AG04450 (cell line): ENCODE results near the gene PPP2R2C. TPM values are rescaled to one million over a fixed set of nuclear protein-coding genes. Genes with fewer than 3 reads are reported as not detected.

ENCODE experiments used
- CTCF ChIA-PET: fragments of 300-600, 350-600 bp; formaldehyde crosslinking; extraction: SDS; loops from one replicate; lab custom pipeline; 2022; ENCODE audit warnings: antibody characterized with exemption, inconsistent platforms; lab: Charles Lee
- POLR2A ChIA-PET: fragments of 350-600 bp; formaldehyde crosslinking; extraction: SDS; loops from one replicate; lab custom pipeline; 2021; ENCODE audit warnings: antibody characterized with exemption, inconsistent platforms; lab: Yijun Ruan, JAX
- DNase-seq: peaks from one replicate; pipeline ENCODE4 v3.0.0-alpha.2; 2011; ENCODE audit warnings: low read depth, low spot score
- H3K27ac ChIP-seq: one replicate; pipeline ENCODE4 v1.5.1; 2012; ENCODE audit warnings: low read depth, low read length, control low read depth
- H3K27me3 ChIP-seq: one replicate; pipeline ENCODE4 v1.6.0; 2012; ENCODE audit warnings: low read length; ENCODE audit not compliant: control insufficient read depth, insufficient read depth
- H3K4me3 ChIP-seq: 2 replicates; pipeline ENCODE4 v1.5.1; 2011; ENCODE audit warnings: mild to moderate bottlenecking, low read depth, low read length, control low read depth
- H3K9me3 ChIP-seq: 2 replicates; pipeline ENCODE4 v1.5.1; 2012; ENCODE audit warnings: low read length; ENCODE audit not compliant: control insufficient read depth, insufficient read depth
- CTCF ChIP-seq: IDR thresholded peaks from 2 replicates; pipeline ENCODE4 v1.5.1; 2011; ENCODE audit warnings: low read depth, low read length, control low read depth, inconsistent platforms
- polyA plus RNA-seq: library from polyadenylated mRNA; depleted of rRNA; stranded (reverse); fragments of >200 nt; gene quantifications from 2 replicates; pipeline ENCODE4 v1.2.3, GENCODE V29; 2011

Gene PPP2R2C
- polyA plus RNA-seq, 1 experiment = 0.07 TPM

GRCh38 chr4:6409381-6409780 lies 63.0 kb downstream of the PPP2R2C start:
- Histone ChIP-seq H3K9me3 (no peaks in the 10 kb centered on the region), H3K27me3 (peaks cover 8% of the 10 kb centered on the region), H3K27ac (no peak overlapping the region), H3K4me3 (no peak overlapping the region)
- DNase-seq = no peak
- ChIA-PET POLR2A (no interaction called here), CTCF (no interaction called here)
- no peak for TF ChIP-seq CTCF

DNA sequence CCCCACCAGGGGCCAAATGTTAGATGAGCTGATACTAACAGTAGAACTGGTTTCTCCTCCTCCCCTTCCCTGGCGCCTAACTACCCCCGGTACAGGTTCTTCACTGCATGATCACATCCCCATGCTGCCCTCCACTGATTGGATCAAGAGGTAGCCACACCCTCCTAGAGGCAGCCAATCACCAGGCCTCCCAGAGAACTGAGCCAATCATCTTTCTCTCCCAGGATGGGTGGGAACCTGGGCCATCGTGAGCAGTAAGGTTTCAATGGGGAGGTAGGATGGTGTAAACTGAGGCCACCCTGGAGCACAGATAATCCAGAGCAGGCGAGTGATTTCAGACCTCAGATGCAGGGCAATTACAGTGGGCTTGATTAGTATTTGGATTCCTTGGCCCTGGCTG lies 64.2 kb downstream of the PPP2R2C start:
- Histone ChIP-seq H3K4me3 (no peak overlapping the region), H3K27me3 (peaks cover 15% of the 10 kb centered on the region), H3K9me3 (no peaks in the 10 kb centered on the region), H3K27ac (no peak overlapping the region)
- TF ChIP-seq CTCF = no peak
- DNase-seq = no peak
- POLR2A ChIA-PET = no interaction called here
- CTCF ChIA-PET = no interaction called here

- no peak for DNase-seq
- Histone ChIP-seq H3K4me3 (no peak overlapping the region), H3K9me3 (no peaks in the 10 kb centered on the region), H3K27ac (no peak overlapping the region), H3K27me3 (peaks cover 23% of the 10 kb centered on the region)
- CTCF ChIA-PET = no interaction called here
- no peak for TF ChIP-seq CTCF
- POLR2A ChIA-PET = no interaction called here
These were observed 67.1 kb downstream of the PPP2R2C start for GRCh38 chr4:6405397-6405706.

GRCh38 chr4:6404611-6405396 lies 67.6 kb downstream of the PPP2R2C start:
- ChIA-PET POLR2A (no interaction called here), CTCF (no interaction called here)
- TF ChIP-seq CTCF = no peak
- no peaks in the 10 kb centered on the region for H3K9me3 ChIP-seq
- H3K27me3 ChIP-seq = peaks cover 23% of the 10 kb centered on the region
- H3K4me3 ChIP-seq = no peak overlapping the region
- H3K27ac ChIP-seq = no peak overlapping the region
- no peak for DNase-seq

- POLR2A ChIA-PET = no interaction called here
- CTCF ChIA-PET = no interaction called here
- no peak for DNase-seq
- Histone ChIP-seq H3K27ac (no peak overlapping the region), H3K4me3 (no peak overlapping the region), H3K27me3 (peaks cover 23% of the 10 kb centered on the region), H3K9me3 (no peaks in the 10 kb centered on the region)
- no peak for TF ChIP-seq CTCF
These were observed 69.1 kb downstream of the PPP2R2C start for GRCh38 chr4:6403400-6403685.
